GM18873 (cell line): Measurements from ENCODE around the gene MDM4.
A peak's percentile ranks its signal among the peaks of the same experiment; 100 is the strongest.

Experiments used
- ATAC-seq: cut with Tn5 transposase; IDR thresholded peaks from one replicate; pipeline ENCODE4 v1.9.1; 2021; ENCODE audit warnings: mild to moderate bottlenecking, moderate library complexity, moderate number of reproducible peaks; ENCODE audit not compliant: unreplicated experiment, low FRiP score

MDM4 gene, protein sequence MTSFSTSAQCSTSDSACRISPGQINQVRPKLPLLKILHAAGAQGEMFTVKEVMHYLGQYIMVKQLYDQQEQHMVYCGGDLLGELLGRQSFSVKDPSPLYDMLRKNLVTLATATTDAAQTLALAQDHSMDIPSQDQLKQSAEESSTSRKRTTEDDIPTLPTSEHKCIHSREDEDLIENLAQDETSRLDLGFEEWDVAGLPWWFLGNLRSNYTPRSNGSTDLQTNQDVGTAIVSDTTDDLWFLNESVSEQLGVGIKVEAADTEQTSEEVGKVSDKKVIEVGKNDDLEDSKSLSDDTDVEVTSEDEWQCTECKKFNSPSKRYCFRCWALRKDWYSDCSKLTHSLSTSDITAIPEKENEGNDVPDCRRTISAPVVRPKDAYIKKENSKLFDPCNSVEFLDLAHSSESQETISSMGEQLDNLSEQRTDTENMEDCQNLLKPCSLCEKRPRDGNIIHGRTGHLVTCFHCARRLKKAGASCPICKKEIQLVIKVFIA

GRCh38 chr1:204516180-204516879, at the start of gene MDM4:
Gene MDM4, plus strand, starts transcription at chr1:204516406. Its CDS starts 9,113 bp downstream, at chr1:204525519.
- peak; percentile 62 for ATAC-seq

DNA sequence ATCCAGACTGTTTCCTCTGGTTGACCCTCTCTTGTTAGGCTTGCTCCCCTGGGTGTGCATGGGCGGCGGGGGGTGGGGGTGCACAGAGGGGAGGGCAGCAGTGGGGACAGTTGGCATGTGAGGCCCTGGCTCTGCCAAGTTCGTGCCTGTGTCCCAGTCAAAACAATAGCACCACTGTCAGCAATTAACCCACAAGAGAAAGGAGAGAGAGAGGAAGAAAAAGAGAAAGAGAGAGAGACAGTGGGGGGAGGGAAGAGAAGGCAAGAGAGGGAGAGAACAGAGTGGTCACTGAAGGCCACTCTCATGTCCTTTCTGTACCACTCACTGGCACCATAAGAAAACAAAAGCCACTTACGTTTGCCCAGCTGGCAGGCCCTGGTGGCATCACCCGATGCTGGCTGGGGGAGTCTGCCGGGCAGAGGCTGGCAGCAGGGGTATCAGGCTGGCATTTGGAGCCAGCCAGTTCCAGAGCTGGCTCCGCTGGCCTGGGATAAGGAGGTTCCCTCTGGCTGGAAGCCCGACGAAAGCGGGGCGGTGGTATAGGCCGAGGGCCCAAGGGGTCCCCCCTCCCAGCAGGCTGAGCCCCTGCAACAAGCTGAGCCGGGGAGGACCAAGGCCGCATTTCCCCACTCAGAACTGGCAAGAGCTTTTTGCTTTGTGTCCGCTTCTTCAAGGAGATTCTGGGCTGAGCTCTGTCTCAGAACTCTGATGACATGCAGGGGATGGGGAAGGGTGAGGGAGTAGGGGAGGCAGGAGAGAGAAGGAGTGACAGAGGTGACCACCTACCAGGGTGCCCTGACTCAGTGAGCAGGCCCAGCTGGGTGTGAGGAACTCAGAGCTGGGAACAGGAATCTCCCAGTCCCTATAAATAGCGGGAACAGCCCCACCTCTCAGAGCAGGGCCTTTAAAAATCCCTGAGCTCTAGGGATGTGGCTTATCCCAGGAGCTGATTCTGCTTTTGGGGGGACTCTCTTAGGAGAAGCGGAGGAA, 49.5 kb upstream of the MDM4 start:
- ATAC-seq = peak; percentile 7

DNA sequence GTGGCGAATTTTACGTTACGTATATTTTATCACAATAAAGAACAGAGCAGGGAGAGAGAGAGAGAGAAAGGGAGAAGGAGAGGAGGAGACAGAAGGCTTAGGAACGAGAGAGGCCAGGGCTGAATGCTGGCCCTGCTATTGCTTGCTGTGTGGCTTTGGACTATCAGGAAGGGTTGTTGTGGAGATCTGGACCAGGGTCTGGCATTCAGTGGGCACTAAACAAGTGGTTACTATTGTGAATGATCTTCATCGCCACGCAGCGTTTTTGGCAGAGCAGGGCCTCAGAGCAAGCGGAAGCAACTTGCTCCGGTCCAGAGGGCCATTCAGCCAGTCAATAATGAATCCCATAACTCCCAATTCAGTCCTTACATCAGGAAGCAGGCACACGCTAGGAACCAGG, 48.0 kb upstream of the MDM4 start:
- ATAC-seq = no peak

DNA sequence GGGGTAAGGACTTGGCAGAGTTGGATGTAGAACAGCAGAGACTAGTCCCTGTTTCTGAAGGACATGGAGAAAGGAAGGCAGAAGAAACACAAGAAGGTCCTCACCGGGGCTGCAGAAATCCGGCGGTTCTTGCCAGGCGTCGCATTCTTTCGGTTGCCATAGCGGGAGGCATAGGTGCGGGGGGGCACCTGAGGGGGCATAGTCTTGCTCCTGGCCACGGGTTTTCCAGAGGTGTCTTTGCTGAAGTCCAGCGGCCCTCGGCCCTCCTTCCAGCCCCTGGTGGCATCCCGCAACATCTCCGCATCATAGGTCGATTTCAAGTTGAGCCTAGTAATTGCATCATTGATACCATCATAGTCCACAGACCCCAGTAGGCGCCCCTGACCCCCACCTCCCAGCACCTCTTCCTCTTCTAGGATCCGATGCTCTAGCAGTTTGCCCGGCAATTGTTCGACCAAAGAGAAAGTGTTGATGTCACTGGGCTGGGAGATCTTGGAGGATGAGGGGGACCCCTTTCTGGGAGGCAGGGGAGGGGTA, 47.4 kb upstream of the MDM4 start:
- ATAC-seq = no peak

DNA sequence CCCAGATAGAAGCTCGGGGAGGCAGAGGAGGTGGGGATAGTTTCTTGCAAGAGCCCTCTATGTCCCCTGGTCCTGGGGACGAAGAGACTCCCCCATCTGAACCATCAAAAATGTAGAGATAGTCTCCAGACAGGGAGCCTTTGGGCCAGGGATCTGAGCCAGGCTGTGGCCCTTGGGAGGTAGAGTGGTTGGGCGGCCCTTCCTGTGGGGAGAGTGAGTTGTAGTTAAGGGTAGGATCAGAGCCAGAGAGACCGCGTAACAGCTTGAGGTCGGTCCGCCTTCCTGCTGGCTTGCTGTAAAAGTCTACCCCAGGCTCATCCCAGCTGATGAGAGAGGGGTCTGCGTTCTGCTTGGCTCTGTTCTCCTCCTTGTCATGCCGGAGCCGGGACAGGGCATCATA, 46.9 kb upstream of the MDM4 start:
- ATAC-seq = no peak

DNA sequence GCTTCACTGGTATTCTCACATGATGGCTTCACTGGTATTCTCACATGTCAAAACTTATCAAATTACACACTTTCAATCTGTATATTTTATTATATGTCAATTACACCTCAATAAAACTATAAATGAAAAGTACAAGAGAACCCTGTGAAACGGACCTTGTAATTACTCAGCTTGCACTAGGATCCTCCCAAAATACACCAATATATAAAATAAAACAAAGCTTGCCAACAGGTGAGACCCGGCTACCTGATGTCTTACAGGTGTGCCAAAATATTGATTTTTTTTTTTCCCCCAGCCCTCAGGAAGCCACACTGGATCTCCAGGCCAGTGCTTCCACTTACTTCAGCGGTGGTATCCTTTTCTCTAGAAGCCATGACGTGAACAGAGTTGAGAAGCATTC, 44.5 kb upstream of the MDM4 start:
- ATAC-seq = no peak

GRCh38 chr1:204472660-204473059, 43.5 kb upstream of the MDM4 start:
- ATAC-seq = no peak

- no peak for ATAC-seq
Observed at GRCh38 chr1:204473400-204473965, 42.7 kb upstream of the MDM4 start.

DNA sequence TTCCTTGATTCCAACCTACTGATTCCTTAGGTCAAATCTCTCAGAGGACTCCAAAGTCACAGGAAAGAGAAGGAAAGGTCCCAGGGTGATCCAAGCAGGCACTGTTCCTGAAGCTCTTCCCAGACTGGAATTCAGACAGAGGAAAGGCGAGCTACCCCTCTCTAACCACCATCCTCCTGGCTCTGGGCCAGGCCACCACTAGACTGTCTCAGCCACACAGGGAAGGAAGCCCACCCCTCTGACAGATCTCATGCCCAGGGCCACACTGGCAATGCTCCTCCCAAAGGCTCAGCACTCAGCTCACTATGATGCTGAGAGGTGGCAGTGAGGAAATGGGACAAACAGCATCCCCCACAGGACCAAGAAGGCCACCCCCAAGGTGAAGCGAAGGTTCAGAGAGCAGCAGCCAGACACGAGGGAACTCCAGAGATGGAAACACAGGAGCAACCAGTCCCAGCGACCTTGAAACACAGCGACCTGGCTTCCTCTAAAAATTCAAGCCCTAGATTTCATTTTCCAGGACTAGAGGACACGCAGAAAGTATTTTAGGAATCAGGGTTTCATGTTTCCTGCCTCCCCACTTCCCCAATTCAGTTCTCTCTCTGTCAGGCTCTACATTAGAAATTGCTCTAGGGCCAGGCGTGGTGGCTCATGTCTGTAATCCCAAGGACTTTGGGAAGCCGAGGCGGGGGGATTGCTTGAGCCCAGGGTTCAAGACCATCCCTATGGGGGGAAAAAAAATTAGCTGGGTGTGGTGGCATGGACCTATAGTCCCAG, 40.4 kb upstream of the MDM4 start:
- ATAC-seq = no peak

GRCh38 chr1:204476563-204476962, 39.6 kb upstream of the MDM4 start:
- ATAC-seq = no peak

GRCh38 chr1:204477036-204477740, 39.0 kb upstream of the MDM4 start:
- ATAC-seq = no peak

DNA sequence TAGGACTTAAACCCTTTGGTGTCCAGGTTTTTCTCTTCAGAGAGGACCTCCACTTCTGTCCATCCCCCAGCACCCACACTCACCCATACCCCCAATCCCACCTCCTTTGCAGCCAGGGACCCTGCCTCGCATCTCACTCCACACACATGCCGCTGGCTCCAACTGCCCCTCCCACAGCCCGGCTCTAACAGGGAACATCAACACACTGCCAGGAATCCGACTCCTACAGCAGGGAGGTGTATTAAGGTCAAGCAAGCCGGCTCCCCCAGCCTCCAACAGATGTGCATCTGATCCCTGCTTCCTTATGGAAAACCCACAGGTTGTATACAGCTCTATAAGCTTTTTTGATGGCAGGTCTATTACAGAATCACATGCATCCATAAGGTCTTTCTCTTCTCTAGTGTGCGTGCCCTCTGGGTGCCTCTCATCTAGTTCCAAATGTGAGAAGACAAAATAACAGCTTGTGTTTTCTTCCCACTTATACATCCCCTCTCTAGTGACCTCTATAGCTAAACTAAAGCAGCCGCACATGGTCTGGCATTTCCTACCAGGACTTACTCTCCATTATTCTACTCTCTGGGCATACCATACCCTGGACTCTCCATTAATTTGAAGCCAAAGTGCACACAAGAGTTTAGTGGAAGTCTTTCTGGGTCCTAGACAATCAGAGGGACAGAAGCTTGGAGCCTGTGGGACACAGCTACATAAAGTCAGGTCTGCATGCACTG, 37.9 kb upstream of the MDM4 start:
- no peak for ATAC-seq

DNA sequence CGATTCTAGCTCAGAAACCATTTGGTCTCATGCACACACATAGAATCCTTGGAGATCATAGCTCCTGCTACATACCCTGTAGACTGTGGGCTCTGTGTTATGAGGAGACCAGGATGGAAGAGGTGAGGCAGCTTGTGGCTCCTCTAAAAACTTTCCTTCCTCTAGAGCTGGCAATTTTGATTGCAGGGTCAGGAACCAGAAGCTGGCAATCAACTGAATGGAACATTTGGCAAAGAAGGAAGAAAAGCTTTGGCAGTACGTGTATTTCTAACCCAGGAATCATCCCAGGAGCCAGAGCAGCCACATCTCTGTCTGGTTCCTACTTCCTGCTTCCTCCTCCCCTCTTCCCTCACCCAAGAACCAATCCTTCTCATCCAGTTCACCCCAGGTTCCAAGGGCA, 37.3 kb upstream of the MDM4 start:
- no peak for ATAC-seq

- no peak for ATAC-seq
Observed at GRCh38 chr1:204479387-204480136, 36.6 kb upstream of the MDM4 start.

GRCh38 chr1:204480515-204480914, 35.7 kb upstream of the MDM4 start:
- ATAC-seq = peak; percentile 45

- no peak for ATAC-seq
Observed at GRCh38 chr1:204483791-204484190, 32.4 kb upstream of the MDM4 start.
